ENCODE results near the gene CCDC12.

The CCDC12 gene

GRCh38 chr3:46930945-46931403 is 45.6 kb downstream of the CCDC12 start:
- Histone ChIP-seq H3K9ac (ENCODE audit: low read depth, low read length) (no peak overlapping the region), H3K9me3 (ENCODE audit: control insufficient read depth, insufficient read depth, low read length) (no peaks in the 10 kb centered on the region), H3K36me3 (ENCODE audit: insufficient read depth, low read length) (peaks cover 3% of the 10 kb centered on the region), H3K4me1 (ENCODE audit: insufficient read depth, low read length) (peaks cover 21% of the 10 kb centered on the region)

GRCh38 chr3:46930166-46930944 is 46.2 kb downstream of the CCDC12 start:
- Histone ChIP-seq H3K9me3 (ENCODE audit: control insufficient read depth, insufficient read depth, low read length) (no peaks in the 10 kb centered on the region), H3K4me1 (ENCODE audit: insufficient read depth, low read length) (peaks cover 17% of the 10 kb centered on the region), H3K9ac (ENCODE audit: low read depth, low read length) (no peak overlapping the region), H3K36me3 (ENCODE audit: insufficient read depth, low read length) (peaks cover 6% of the 10 kb centered on the region)

GRCh38 chr3:46929324-46929723 is 47.2 kb downstream of the CCDC12 start:
- Histone ChIP-seq H3K4me1 (ENCODE audit: insufficient read depth, low read length) (peaks cover 7% of the 10 kb centered on the region; the same call in 1 of the 2 replicates), H3K9ac (ENCODE audit: low read depth, low read length) (no peak overlapping the region), H3K36me3 (ENCODE audit: insufficient read depth, low read length) (peaks cover 9% of the 10 kb centered on the region), H3K9me3 (ENCODE audit: control insufficient read depth, insufficient read depth, low read length) (no peaks in the 10 kb centered on the region)

GRCh38 chr3:46928282-46928681 is 48.3 kb downstream of the CCDC12 start:
- Histone ChIP-seq H3K4me1 (ENCODE audit: insufficient read depth, low read length) (peaks cover 5% of the 10 kb centered on the region; the same call in 1 of the 2 replicates), H3K9ac (ENCODE audit: low read depth, low read length) (no peak overlapping the region), H3K36me3 (ENCODE audit: insufficient read depth, low read length) (peaks cover 10% of the 10 kb centered on the region), H3K9me3 (ENCODE audit: control insufficient read depth, insufficient read depth, low read length) (no peaks in the 10 kb centered on the region)

GRCh38 chr3:46927718-46928073 is 48.8 kb downstream of the CCDC12 start:
- H3K9me3 ChIP-seq (ENCODE audit: control insufficient read depth, insufficient read depth, low read length) = no peaks in the 10 kb centered on the region
- peaks cover 15% of the 10 kb centered on the region for H3K36me3 ChIP-seq (ENCODE audit: insufficient read depth, low read length)
- no peak overlapping the region for H3K9ac ChIP-seq (ENCODE audit: low read depth, low read length)
- H3K4me1 ChIP-seq (ENCODE audit: insufficient read depth, low read length) = peaks cover 5% of the 10 kb centered on the region; the same call in 1 of the 2 replicates

GRCh38 chr3:46926871-46927717 is 49.5 kb downstream of the CCDC12 start:
- peaks cover 19% of the 10 kb centered on the region for H3K36me3 ChIP-seq (ENCODE audit: insufficient read depth, low read length)
- H3K9ac ChIP-seq (ENCODE audit: low read depth, low read length) = no peak overlapping the region
- peaks cover 4% of the 10 kb centered on the region; the same call in 1 of the 2 replicates for H3K4me1 ChIP-seq (ENCODE audit: insufficient read depth, low read length)

GRCh38 chr3:46926447-46926846 is 50.1 kb downstream of the CCDC12 start:
- peaks cover 23% of the 10 kb centered on the region for H3K36me3 ChIP-seq (ENCODE audit: insufficient read depth, low read length)
- H3K9ac ChIP-seq (ENCODE audit: low read depth, low read length) = no peak overlapping the region

More at GRCh38 chr3:46926871-46927717, 49.5 kb downstream of the CCDC12 start:
- no peaks in the 10 kb centered on the region for H3K9me3 ChIP-seq (ENCODE audit: control insufficient read depth, insufficient read depth, low read length)

GRCh38 chr3:46926039-46926438 is 50.5 kb downstream of the CCDC12 start:
- peaks cover 27% of the 10 kb centered on the region for H3K36me3 ChIP-seq (ENCODE audit: insufficient read depth, low read length)
- no peak overlapping the region for H3K9ac ChIP-seq (ENCODE audit: low read depth, low read length)
- H3K9me3 ChIP-seq (ENCODE audit: control insufficient read depth, insufficient read depth, low read length) = no peaks in the 10 kb centered on the region
- H3K4me1 ChIP-seq (ENCODE audit: insufficient read depth, low read length) = no peaks in the 10 kb centered on the region

More at GRCh38 chr3:46926447-46926846, 50.1 kb downstream of the CCDC12 start:
- Histone ChIP-seq H3K9me3 (ENCODE audit: control insufficient read depth, insufficient read depth, low read length) (no peaks in the 10 kb centered on the region), H3K4me1 (ENCODE audit: insufficient read depth, low read length) (no peaks in the 10 kb centered on the region)

GRCh38 chr3:46925585-46925934 is 51.0 kb downstream of the CCDC12 start:
- Histone ChIP-seq H3K9ac (ENCODE audit: low read depth, low read length) (no peak overlapping the region), H3K4me1 (ENCODE audit: insufficient read depth, low read length) (no peaks in the 10 kb centered on the region), H3K36me3 (ENCODE audit: insufficient read depth, low read length) (peaks cover 32% of the 10 kb centered on the region), H3K9me3 (ENCODE audit: control insufficient read depth, insufficient read depth, low read length) (no peaks in the 10 kb centered on the region)

- no peaks in the 10 kb centered on the region for H3K4me1 ChIP-seq (ENCODE audit: insufficient read depth, low read length)
- no peak overlapping the region for H3K9ac ChIP-seq (ENCODE audit: low read depth, low read length)
- H3K36me3 ChIP-seq (ENCODE audit: insufficient read depth, low read length) = peaks cover 34% of the 10 kb centered on the region
- no peaks in the 10 kb centered on the region for H3K9me3 ChIP-seq (ENCODE audit: control insufficient read depth, insufficient read depth, low read length)
These were observed 51.5 kb downstream of the CCDC12 start for GRCh38 chr3:46924921-46925584.

- Histone ChIP-seq H3K4me1 (ENCODE audit: insufficient read depth, low read length) (no peaks in the 10 kb centered on the region), H3K9ac (ENCODE audit: low read depth, low read length) (no peak overlapping the region), H3K36me3 (ENCODE audit: insufficient read depth, low read length) (peaks cover 44% of the 10 kb centered on the region), H3K9me3 (ENCODE audit: control insufficient read depth, insufficient read depth, low read length) (no peaks in the 10 kb centered on the region)
These were observed 52.8 kb downstream of the CCDC12 start for GRCh38 chr3:46923559-46924350.

- Histone ChIP-seq H3K36me3 (ENCODE audit: insufficient read depth, low read length) (peaks cover 46% of the 10 kb centered on the region), H3K4me1 (ENCODE audit: insufficient read depth, low read length) (no peaks in the 10 kb centered on the region), H3K9ac (ENCODE audit: low read depth, low read length) (no peak overlapping the region), H3K9me3 (ENCODE audit: control insufficient read depth, insufficient read depth, low read length) (peaks cover 5% of the 10 kb centered on the region; the same call in 1 of the 2 replicates)
These were observed 53.5 kb downstream of the CCDC12 start for GRCh38 chr3:46922871-46923558.

GRCh38 chr3:46922426-46922825 is 54.1 kb downstream of the CCDC12 start:
- H3K36me3 ChIP-seq (ENCODE audit: insufficient read depth, low read length) = peaks cover 51% of the 10 kb centered on the region
- H3K9me3 ChIP-seq (ENCODE audit: control insufficient read depth, insufficient read depth, low read length) = peaks cover 9% of the 10 kb centered on the region; the same call in 1 of the 2 replicates
- no peak overlapping the region for H3K9ac ChIP-seq (ENCODE audit: low read depth, low read length)

More at GRCh38 chr3:46922426-46922825, 54.1 kb downstream of the CCDC12 start:
- no peaks in the 10 kb centered on the region for H3K4me1 ChIP-seq (ENCODE audit: insufficient read depth, low read length)
